ENCODE results near the gene SH3RF1.

GRCh38 chr4:169098054-169098497, 172.7 kb downstream of the SH3RF1 start:
- TF ChIP-seq POLR2AphosphoS5 (IDR thresholded peaks at IDR 0.05; ENCODE audit: low read depth, low read length) = no peak
- no peak for TF ChIP-seq SRF (IDR thresholded peaks at IDR 0.05; ENCODE audit: low read depth)
- TF ChIP-seq SP1 (IDR thresholded peaks at IDR 0.05; ENCODE audit: low read depth) = no peak
- no peak for TF ChIP-seq CTCF (IDR thresholded peaks at IDR 0.05 in 2 of 3, conservative IDR thresholded peaks at IDR 0.05 in 1 of 3; ENCODE audit: borderline replicate concordance in 1 of 3, insufficient read depth in 1 of 3, low read depth in 2 of 3, low read length in 2 of 3)
- TF ChIP-seq REST (IDR thresholded peaks at IDR 0.05; ENCODE audit: low read depth) = no peak
- TF ChIP-seq SIN3A (IDR thresholded peaks at IDR 0.05; ENCODE audit: low read depth) = no peak
- no peak for TF ChIP-seq EZH2 (IDR thresholded peaks at IDR 0.05)
- no peak for TF ChIP-seq ZBTB33 (IDR thresholded peaks at IDR 0.05; ENCODE audit: extremely low read depth, insufficient replicate concordance, low read length)
- no peak for TF ChIP-seq ZFX (IDR thresholded peaks at IDR 0.05)
- no peak for TF ChIP-seq POLR2A (IDR thresholded peaks at IDR 0.05; ENCODE audit: borderline replicate concordance, extremely low read depth, insufficient read depth, insufficient read length)
- TF ChIP-seq RAD21 (IDR thresholded peaks at IDR 0.05; ENCODE audit: low read depth) = no peak
- no peak for TF ChIP-seq JUND (IDR thresholded peaks at IDR 0.05)
- TF ChIP-seq MAX (IDR thresholded peaks at IDR 0.05) = no peak
